HepG2 (cell line): ENCODE measurements around the gene RSBN1. TPM values are rescaled to one million over a fixed set of nuclear protein-coding genes. Genes with fewer than 3 reads are reported as not detected.

Source experiments
- AKNA ChIP-seq: sonication (generic); formaldehyde crosslinking; IDR thresholded peaks from 2 replicates; pipeline ENCODE4 v1.4.0; 2020; ENCODE audit warnings: missing genetic modification reagents, borderline replicate concordance
- CENPBD1 ChIP-seq: sonication (generic); formaldehyde crosslinking; IDR thresholded peaks from 2 replicates; pipeline ENCODE4 v1.8.0; 2022; ENCODE audit warnings: missing genetic modification reagents, low read depth, mild to moderate bottlenecking, borderline replicate concordance
- HNF4A ChIP-seq: sonication (generic); formaldehyde crosslinking; IDR thresholded peaks from 2 replicates; pipeline ENCODE4 v1.4.0; 2020; ENCODE audit warnings: missing genetic modification reagents
- MZF1 ChIP-seq: sonication (generic); formaldehyde crosslinking; IDR thresholded peaks from 2 replicates; pipeline ENCODE4 v1.8.1; 2023; ENCODE audit warnings: mild to moderate bottlenecking, missing genetic modification reagents, borderline replicate concordance
- NCOA5 ChIP-seq: sonication (generic); formaldehyde crosslinking; IDR thresholded peaks from 2 replicates; pipeline ENCODE4 v1.4.0; 2020; ENCODE audit warnings: missing genetic modification reagents
- PRPF4 ChIP-seq: fragments of 200-400 bp; formaldehyde crosslinking; IDR thresholded peaks from 2 replicates; pipeline ENCODE4 v1.6.1; 2016; ENCODE audit warnings: low read length, low read depth; ENCODE audit not compliant: poor library complexity, severe bottlenecking
- SETDB1 ChIP-seq: sonication (generic); formaldehyde crosslinking; IDR thresholded peaks from 2 replicates; pipeline ENCODE4 v1.5.1; 2020; ENCODE audit warnings: missing genetic modification reagents, mild to moderate bottlenecking, borderline replicate concordance
- TGIF2 ChIP-seq: IDR thresholded peaks from 2 replicates; pipeline ENCODE4 v1.6.1; 2016; ENCODE audit warnings: control low read depth, missing compliant biosample characterization
- TOE1 ChIP-seq: sonication (generic); formaldehyde crosslinking; IDR thresholded peaks from 2 replicates; pipeline ENCODE4 v1.4.0; 2020; ENCODE audit warnings: mild to moderate bottlenecking, missing genetic modification reagents
- ZBTB14 ChIP-seq: sonication (generic); formaldehyde crosslinking; IDR thresholded peaks from 2 replicates; pipeline ENCODE4 v1.4.0; 2020; ENCODE audit warnings: missing genetic modification reagents
- ZEB1 ChIP-seq: IDR thresholded peaks from 2 replicates; pipeline ENCODE4 v1.6.1; 2012; ENCODE audit warnings: mild to moderate bottlenecking, low read depth, inconsistent platforms; ENCODE audit not compliant: insufficient replicate concordance
- ZMAT3 ChIP-seq: sonication (generic); formaldehyde crosslinking; conservative IDR thresholded peaks from 2 replicates; pipeline ENCODE4 v1.7.0; 2021; ENCODE audit warnings: missing genetic modification reagents
- ZNF225 ChIP-seq: sonication (generic); formaldehyde crosslinking; IDR thresholded peaks from 2 replicates; pipeline ENCODE4 v1.4.0; 2020; ENCODE audit warnings: mild to moderate bottlenecking, missing genetic modification reagents
- ZNF230 ChIP-seq: sonication (generic); formaldehyde crosslinking; IDR thresholded peaks from 2 replicates; pipeline ENCODE4 v1.4.0; 2020; ENCODE audit warnings: mild to moderate bottlenecking, missing genetic modification reagents
- ZNF441 ChIP-seq: sonication (generic); formaldehyde crosslinking; IDR thresholded peaks from 2 replicates; pipeline ENCODE4 v1.7.0; 2021; ENCODE audit warnings: missing genetic modification reagents, borderline replicate concordance
- ZNF564 ChIP-seq: sonication (generic); formaldehyde crosslinking; IDR thresholded peaks from 2 replicates; pipeline ENCODE4 v1.8.1; 2023; ENCODE audit warnings: mild to moderate bottlenecking, missing genetic modification reagents
- ZNF7 ChIP-seq: IDR thresholded peaks from 2 replicates; pipeline ENCODE4 v1.6.1; 2016; ENCODE audit warnings: missing biosample characterization, missing genetic modification reagents
- ZNF703 ChIP-seq: sonication (generic); formaldehyde crosslinking; IDR thresholded peaks from 2 replicates; pipeline ENCODE4 v1.5.1; 2020; ENCODE audit warnings: missing genetic modification reagents, mild to moderate bottlenecking, moderate library complexity, borderline replicate concordance
- ZNF713 ChIP-seq: sonication (generic); formaldehyde crosslinking; IDR thresholded peaks from 2 replicates; pipeline ENCODE4 v1.4.0; 2020; ENCODE audit warnings: mild to moderate bottlenecking, missing genetic modification reagents
- ZNF781 ChIP-seq: sonication (generic); formaldehyde crosslinking; IDR thresholded peaks from 2 replicates; pipeline ENCODE4 v1.5.1; 2020; ENCODE audit warnings: borderline replicate concordance, mild to moderate bottlenecking, missing genetic modification reagents; ENCODE audit errors: not compliant biosample characterization
- polyA plus RNA-seq, 8 experiments: library from polyadenylated mRNA; depleted of rRNA in 3 of 8; stranded (reverse) in 7 of 8; unstranded in 1 of 8; fragments of >200 nt; fragmentation: Illumina TruSeq in 4 of 8; extraction: Trizol in 4 of 8; gene quantifications; 2 replicates each; pipeline versions ENCODE4 v1.2.1 to v1.2.3, GENCODE V29; 2011 to 2016; ENCODE audit warnings: low read depth in 4 of 8, missing spikeins in 1 of 8, mixed read lengths in 1 of 8; ENCODE audit not compliant: insufficient read depth in 1 of 8
- total RNA-seq, 5 experiments: library from RNA; depleted of rRNA; stranded (reverse); fragments of >200 nt; fragmentation: Illumina TruSeq; extraction: Trizol; gene quantifications; 2 replicates each; pipeline ENCODE4 v1.2.3, GENCODE V29; 2016; ENCODE audit warnings: low read depth in 1 of 5
- TF ChIP-seq, protein P1 (sequence below): sonication (generic); formaldehyde crosslinking; IDR thresholded peaks from 2 replicates; pipeline ENCODE4 v1.5.0; 2020; ENCODE audit warnings: missing genetic modification reagents

RSBN1 gene
- total and polyA plus RNA-seq, 2 of the 13 experiments (the other 11 are each of a cell fraction or from before 2014, with no cell fraction given): 8.3 to 10.4 TPM

DNA sequence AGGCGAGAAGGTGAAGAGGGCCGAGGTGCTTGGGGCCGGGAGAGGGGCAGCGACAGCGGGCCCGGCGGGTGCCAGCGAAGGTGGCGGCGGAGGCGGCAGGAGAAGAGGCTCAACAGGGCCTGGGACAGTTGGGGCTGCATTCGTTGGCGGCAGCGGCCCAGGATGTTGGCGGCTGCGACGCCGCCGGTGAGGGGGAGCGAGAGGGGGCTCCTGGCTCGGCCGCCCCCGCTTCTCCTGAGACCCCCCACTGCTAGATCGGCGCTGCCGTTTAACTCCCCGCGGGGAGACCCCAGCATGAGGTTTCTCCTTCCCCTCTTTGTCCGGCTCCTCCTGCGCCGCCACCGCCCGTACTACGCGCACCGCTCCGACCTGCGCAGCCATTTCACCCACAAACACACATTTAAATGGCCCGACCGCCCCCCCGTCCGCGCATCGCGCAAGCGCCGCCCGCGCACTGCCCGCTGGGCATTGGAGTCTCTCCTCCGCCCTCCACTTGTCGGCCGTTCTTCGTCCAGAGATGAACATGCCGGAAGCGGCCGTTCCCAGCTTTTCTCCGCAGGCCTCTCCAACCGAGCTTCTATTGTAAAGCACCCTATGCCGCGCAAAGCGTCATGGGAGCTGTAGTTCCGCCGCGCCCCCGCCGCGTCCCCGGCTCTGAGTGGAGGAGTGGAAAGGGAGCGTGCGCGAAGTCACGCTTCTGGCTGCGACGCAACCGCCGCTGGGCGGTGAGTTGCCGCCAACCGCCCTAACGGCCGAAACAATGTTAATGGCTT, at the start of gene RSBN1 (continued):
- no peak for TF ChIP-seq ZNF703 (CRISPR knock-in tag)
- 0 out of 2 replicates have a peak, but pooled peaks have one; percentile 38 for TF ChIP-seq ZNF713 (CRISPR knock-in tag)
- no peak for TF ChIP-seq MZF1 (CRISPR knock-in tag)
- TF ChIP-seq NCOA5 (CRISPR knock-in tag): no peak
- no peak for TF ChIP-seq ZEB1
- TF ChIP-seq SETDB1 (CRISPR knock-in tag): no peak
- TF ChIP-seq TGIF2 (CRISPR knock-in tag): no peak
- TF ChIP-seq TOE1 (CRISPR knock-in tag): no peak
- no peak for TF ChIP-seq CENPBD1
- TF ChIP-seq ZNF230 (CRISPR knock-in tag): no peak
- peak; percentile 27; the same call in 1 of the 2 replicates for TF ChIP-seq AKNA (CRISPR knock-in tag)
- no peak for TF ChIP-seq HNF4A (CRISPR knock-in tag)
- TF ChIP-seq ZBTB14 (CRISPR knock-in tag): peak; percentile 69
- no peak for TF ChIP-seq ZNF781
- peak; percentile 73; the same call in 1 of the 2 replicates for TF ChIP-seq ZNF225 (CRISPR knock-in tag)
- TF ChIP-seq PRPF4: no peak
- peak; percentile 86; the same call in 1 of the 2 replicates for TF ChIP-seq ZNF564
- TF ChIP-seq ZNF441 (CRISPR knock-in tag): no peak
- peak; percentile 88 for TF ChIP-seq ZMAT3 (CRISPR knock-in tag)
- no peak for TF ChIP-seq ZNF7 (CRISPR knock-in tag)
- TF ChIP-seq, protein P1, sequence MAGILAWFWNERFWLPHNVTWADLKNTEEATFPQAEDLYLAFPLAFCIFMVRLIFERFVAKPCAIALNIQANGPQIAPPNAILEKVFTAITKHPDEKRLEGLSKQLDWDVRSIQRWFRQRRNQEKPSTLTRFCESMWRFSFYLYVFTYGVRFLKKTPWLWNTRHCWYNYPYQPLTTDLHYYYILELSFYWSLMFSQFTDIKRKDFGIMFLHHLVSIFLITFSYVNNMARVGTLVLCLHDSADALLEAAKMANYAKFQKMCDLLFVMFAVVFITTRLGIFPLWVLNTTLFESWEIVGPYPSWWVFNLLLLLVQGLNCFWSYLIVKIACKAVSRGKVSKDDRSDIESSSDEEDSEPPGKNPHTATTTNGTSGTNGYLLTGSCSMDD (CRISPR knock-in tag): no peak
